GM23338 (cell line): ENCODE measurements around the gene POR. TPM values are rescaled to one million over a fixed set of nuclear protein-coding genes. Genes with fewer than 3 reads are reported as not detected.

Experiments
- ATAC-seq: fragments of 200-7000 bp; cut with Tn5 transposase; 3 replicates; pipeline ENCODE4 v1.9.1; 2020
- DNase-seq: peaks from one replicate; pipeline ENCODE4 v3.0.0-alpha.2; 2015; ENCODE audit warnings: low spot score
- H2AFZ ChIP-seq: fragments of 200-600 bp; sonication (generic); 2 replicates; pipeline ENCODE4 v1.8.0; 2016; ENCODE audit warnings: antibody characterized with exemption, mild to moderate bottlenecking, moderate library complexity
- H3F3A ChIP-seq: fragments of 200-600 bp; sonication (generic); replicated peaks from 2 replicates; pipeline ENCODE4 v1.8.0; 2017; ENCODE audit warnings: antibody characterized with exemption, mixed run types, low read depth
- H3K27ac ChIP-seq: fragments of 200-600 bp; sonication (generic); 2 replicates; pipeline ENCODE4 v1.6.1; 2016; ENCODE audit warnings: low read depth
- H3K27me3 ChIP-seq: fragments of 200-600 bp; sonication (generic); 2 replicates; pipeline ENCODE4 v1.8.0; 2016; ENCODE audit warnings: mild to moderate bottlenecking, mixed run types, moderate library complexity; ENCODE audit not compliant: insufficient read depth
- H3K36me3 ChIP-seq: fragments of 200-600 bp; sonication (generic); 2 replicates; pipeline ENCODE4 v1.8.0; 2016; ENCODE audit warnings: mild to moderate bottlenecking; ENCODE audit not compliant: insufficient read depth
- H3K4me1 ChIP-seq: fragments of 200-600 bp; sonication (generic); 2 replicates; pipeline ENCODE4 v1.8.0; 2016; ENCODE audit warnings: mild to moderate bottlenecking, moderate library complexity; ENCODE audit not compliant: insufficient read depth
- H3K4me2 ChIP-seq: fragments of 200-600 bp; sonication (generic); 2 replicates; pipeline ENCODE4 v1.7.1; 2017; ENCODE audit warnings: mixed run types
- H3K4me3 ChIP-seq: fragments of 200-600 bp; sonication (generic); 2 replicates; pipeline ENCODE4 v1.6.1; 2016; ENCODE audit warnings: mixed run types
- H3K79me2 ChIP-seq: fragments of 200-600 bp; sonication (generic); replicated peaks from 2 replicates; pipeline ENCODE4 v1.8.0; 2017; ENCODE audit warnings: mild to moderate bottlenecking; ENCODE audit not compliant: insufficient read depth
- H3K9me2 ChIP-seq: fragments of 200-600 bp; sonication (generic); 2 replicates; pipeline ENCODE4 v1.8.0; 2017; ENCODE audit not compliant: insufficient read depth
- H4K20me1 ChIP-seq: fragments of 200-600 bp; sonication (generic); replicated peaks from 2 replicates; pipeline ENCODE4 v1.8.0; 2017; ENCODE audit warnings: mild to moderate bottlenecking; ENCODE audit not compliant: insufficient read depth
- H3K27ac Mint-ChIP-seq: 2 replicates; pipeline ENCODE4 v1.8.0; 2020; ENCODE audit warnings: inconsistent platforms, mild to moderate bottlenecking, moderate library complexity, mixed read lengths
- H3K27me3 Mint-ChIP-seq: 3 replicates; pipeline ENCODE4 v1.8.0; 2022; ENCODE audit warnings: low read depth, mild to moderate bottlenecking, moderate library complexity, mixed read lengths, inconsistent platforms; ENCODE audit not compliant: insufficient read depth, poor library complexity
- H3K36me3 Mint-ChIP-seq: 3 replicates; pipeline ENCODE4 v1.8.0; 2021; ENCODE audit warnings: low read depth, mild to moderate bottlenecking, inconsistent platforms, moderate library complexity, mixed read lengths
- H3K4me1 Mint-ChIP-seq: 3 replicates; pipeline ENCODE4 v1.8.0; 2020; ENCODE audit warnings: mild to moderate bottlenecking, inconsistent platforms, mixed read lengths
- H3K4me3 Mint-ChIP-seq: 3 replicates; pipeline ENCODE4 v1.8.0; 2021; ENCODE audit warnings: moderate library complexity, mild to moderate bottlenecking, inconsistent platforms, mixed read lengths
- H3K9me3 Mint-ChIP-seq: 3 replicates; pipeline ENCODE4 v1.8.0; 2020; ENCODE audit warnings: moderate library complexity, mild to moderate bottlenecking, inconsistent platforms, mixed read lengths
- CREB1 ChIP-seq: fragments of 250-450 bp; sonication (Bioruptor Pico); IDR thresholded peaks from 2 replicates; pipeline ENCODE4 v1.5.0; 2020; ENCODE audit warnings: low read depth, mild to moderate bottlenecking, moderate library complexity
- EZH2 ChIP-seq: fragments of 200-600 bp; sonication (generic); IDR thresholded peaks from one replicate; pipeline ENCODE4 v1.8.0; 2017; ENCODE audit warnings: antibody characterized with exemption, mild to moderate bottlenecking, low read depth; ENCODE audit not compliant: unreplicated experiment
- EZH2phosphoT487 ChIP-seq: fragments of 200-600 bp; sonication (generic); IDR thresholded peaks from one replicate; pipeline ENCODE4 v1.8.1; 2018; ENCODE audit warnings: antibody characterized with exemption; ENCODE audit not compliant: unreplicated experiment
- JUNB ChIP-seq: IDR thresholded peaks from one replicate; pipeline ENCODE4 v1.6.1; 2016; ENCODE audit warnings: antibody characterized with exemption; ENCODE audit not compliant: unreplicated experiment
- NANOG ChIP-seq: IDR thresholded peaks from 2 replicates; pipeline ENCODE4 v1.6.1; 2016; ENCODE audit warnings: antibody characterized with exemption, borderline replicate concordance
- POLR2AphosphoS5 ChIP-seq: IDR thresholded peaks from 2 replicates; pipeline ENCODE4 v1.6.1; 2016; ENCODE audit warnings: antibody characterized with exemption, low read depth
- STAT1 ChIP-seq: IDR thresholded peaks from one replicate; pipeline ENCODE4 v1.6.1; 2016; ENCODE audit warnings: antibody characterized with exemption; ENCODE audit not compliant: unreplicated experiment
- ZNF114 ChIP-seq: fragments of 250-450 bp; sonication (Bioruptor Pico); IDR thresholded peaks from 2 replicates; pipeline ENCODE4 v1.5.0; 2020; ENCODE audit warnings: mild to moderate bottlenecking, moderate library complexity
- ZNF331 ChIP-seq: fragments of 250-450 bp; sonication (Bioruptor Pico); IDR thresholded peaks from 2 replicates; pipeline ENCODE4 v1.5.0; 2020; ENCODE audit warnings: low read depth, mild to moderate bottlenecking, moderate library complexity
- polyA plus RNA-seq: library from polyadenylated mRNA; unstranded; fragments of >200 nt; fragmentation: Nextera tagmentation; extraction: Ambion mirVana; gene quantifications from 2 replicates; pipeline ENCODE4 v1.2.1, GENCODE V29; 2016
- total RNA-seq: library from RNA; depleted of rRNA; stranded (reverse); fragments of >200 nt; shearing (Covaris generic); gene quantifications from 2 replicates; pipeline ENCODE4 v1.2.3, GENCODE V29; 2014
- TF ChIP-seq, protein P1 (sequence below): IDR thresholded peaks from one replicate; pipeline ENCODE4 v1.6.1; 2018; ENCODE audit warnings: antibody characterized with exemption; ENCODE audit not compliant: unreplicated experiment
- TF ChIP-seq, protein P2 (sequence below), 2 experiments: fragments of 200-600 bp in 1 of 2; sonication (generic) in 1 of 2; conservative IDR thresholded peaks; 2 replicates each; pipeline versions ENCODE4 v1.5.1 to v1.6.1; 2016 to 2017; ENCODE audit warnings: antibody characterized with exemption in 2 of 2, low read depth in 2 of 2, mild to moderate bottlenecking in 2 of 2, moderate library complexity in 1 of 2
- TF ChIP-seq, protein P3 (sequence below): fragments of 250-450 bp; sonication (Bioruptor Pico); IDR thresholded peaks from 2 replicates; pipeline ENCODE4 v1.5.0; 2020; ENCODE audit warnings: mild to moderate bottlenecking, moderate library complexity
- TF ChIP-seq, protein P4 (sequence below): IDR thresholded peaks from 2 replicates; pipeline ENCODE4 v1.6.1; 2016; ENCODE audit warnings: antibody characterized with exemption

The POR gene
- total and polyA plus RNA-seq, 2 experiments from 2014 or later, result 126 to 164 TPM

DNA sequence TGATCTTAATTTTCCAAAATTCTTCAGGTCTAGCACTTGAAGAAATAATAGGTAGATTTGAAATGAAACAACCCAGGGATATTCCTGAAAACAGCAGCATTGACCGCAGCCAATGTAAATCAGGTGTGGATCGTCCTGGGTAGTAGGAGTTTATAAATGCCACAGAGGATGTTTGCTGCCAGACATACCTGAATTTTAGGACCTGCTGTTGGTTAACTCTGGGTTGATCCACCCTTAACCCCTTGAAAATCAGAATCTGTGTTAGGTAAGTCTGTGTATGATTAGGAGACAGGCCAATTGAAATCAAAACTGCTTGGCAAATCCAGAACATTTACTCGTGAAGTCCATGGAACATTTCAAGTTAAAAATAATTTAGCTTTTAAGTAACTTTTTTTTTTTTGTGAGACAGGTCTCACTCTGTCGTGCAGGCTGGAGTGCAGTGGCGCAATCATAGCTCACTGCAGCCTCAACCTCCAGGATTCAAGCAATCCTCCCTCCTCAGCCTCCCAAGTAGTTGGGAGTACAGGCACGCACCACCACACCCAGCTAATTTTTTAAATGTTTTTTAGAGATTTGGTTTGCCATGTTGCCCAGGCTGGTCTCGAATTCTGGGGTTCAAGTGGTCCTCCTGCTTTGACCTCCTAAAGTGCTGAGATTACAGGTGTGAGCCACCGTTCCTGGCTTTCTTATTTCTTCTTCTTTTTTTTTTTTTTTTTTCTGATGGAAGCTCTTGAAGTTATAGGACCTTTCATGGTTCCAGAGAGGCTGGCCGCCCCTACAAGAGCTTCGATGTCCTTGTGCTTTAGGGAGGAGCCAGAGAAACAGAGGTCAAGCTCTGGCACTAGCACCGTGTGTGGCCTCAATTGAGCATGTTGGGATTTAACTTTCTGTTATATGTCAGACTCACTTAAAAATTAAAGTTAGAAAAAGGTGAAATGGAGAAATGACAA is 2.0 kb downstream of the POR start:
- Mint-ChIP-seq H3K9me3 (no peaks in the 10 kb centered on the region; the same call in 2 of the 3 replicates), H3K27ac (no peak overlapping the region), H3K36me3 (peaks cover 3% of the 10 kb centered on the region; the same call in 2 of the 3 replicates), H3K4me1 (peaks cover 26% of the 10 kb centered on the region), H3K27me3 (peaks cover 13% of the 10 kb centered on the region), H3K4me3 (peak overlapping the region; percentile 85)
- Histone ChIP-seq H3F3A (peaks cover 12% of the 10 kb centered on the region; the same call in 1 of the 2 replicates), H3K4me3 (peak overlapping the region; percentile 99), H3K4me1 (peaks cover 29% of the 10 kb centered on the region), H4K20me1 (peaks cover 57% of the 10 kb centered on the region), H3K4me2 (peak overlapping the region; percentile 97), H2AFZ (no peak overlapping the region), H3K36me3 (no peaks in the 10 kb centered on the region; the same call in 1 of the 2 replicates), H3K79me2 (peaks cover 67% of the 10 kb centered on the region), H3K27ac (peak overlapping the region; percentile 12; the same call in 1 of the 2 replicates), H3K9me2 (no peaks in the 10 kb centered on the region), H3K27me3 (no peaks in the 10 kb centered on the region)
- no peak for TF ChIP-seq EZH2
- no peak for TF ChIP-seq STAT1
- no peak for TF ChIP-seq ZNF114 (CRISPR knock-in tag)
- TF ChIP-seq CREB1 (CRISPR knock-in tag), result no peak
- no peak for TF ChIP-seq JUNB
- TF ChIP-seq, protein P1, sequence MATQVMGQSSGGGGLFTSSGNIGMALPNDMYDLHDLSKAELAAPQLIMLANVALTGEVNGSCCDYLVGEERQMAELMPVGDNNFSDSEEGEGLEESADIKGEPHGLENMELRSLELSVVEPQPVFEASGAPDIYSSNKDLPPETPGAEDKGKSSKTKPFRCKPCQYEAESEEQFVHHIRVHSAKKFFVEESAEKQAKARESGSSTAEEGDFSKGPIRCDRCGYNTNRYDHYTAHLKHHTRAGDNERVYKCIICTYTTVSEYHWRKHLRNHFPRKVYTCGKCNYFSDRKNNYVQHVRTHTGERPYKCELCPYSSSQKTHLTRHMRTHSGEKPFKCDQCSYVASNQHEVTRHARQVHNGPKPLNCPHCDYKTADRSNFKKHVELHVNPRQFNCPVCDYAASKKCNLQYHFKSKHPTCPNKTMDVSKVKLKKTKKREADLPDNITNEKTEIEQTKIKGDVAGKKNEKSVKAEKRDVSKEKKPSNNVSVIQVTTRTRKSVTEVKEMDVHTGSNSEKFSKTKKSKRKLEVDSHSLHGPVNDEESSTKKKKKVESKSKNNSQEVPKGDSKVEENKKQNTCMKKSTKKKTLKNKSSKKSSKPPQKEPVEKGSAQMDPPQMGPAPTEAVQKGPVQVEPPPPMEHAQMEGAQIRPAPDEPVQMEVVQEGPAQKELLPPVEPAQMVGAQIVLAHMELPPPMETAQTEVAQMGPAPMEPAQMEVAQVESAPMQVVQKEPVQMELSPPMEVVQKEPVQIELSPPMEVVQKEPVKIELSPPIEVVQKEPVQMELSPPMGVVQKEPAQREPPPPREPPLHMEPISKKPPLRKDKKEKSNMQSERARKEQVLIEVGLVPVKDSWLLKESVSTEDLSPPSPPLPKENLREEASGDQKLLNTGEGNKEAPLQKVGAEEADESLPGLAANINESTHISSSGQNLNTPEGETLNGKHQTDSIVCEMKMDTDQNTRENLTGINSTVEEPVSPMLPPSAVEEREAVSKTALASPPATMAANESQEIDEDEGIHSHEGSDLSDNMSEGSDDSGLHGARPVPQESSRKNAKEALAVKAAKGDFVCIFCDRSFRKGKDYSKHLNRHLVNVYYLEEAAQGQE, result no peak
- TF ChIP-seq POLR2AphosphoS5, result no peak
- TF ChIP-seq ZNF331 (CRISPR knock-in tag), result no peak
- TF ChIP-seq, protein P2, sequence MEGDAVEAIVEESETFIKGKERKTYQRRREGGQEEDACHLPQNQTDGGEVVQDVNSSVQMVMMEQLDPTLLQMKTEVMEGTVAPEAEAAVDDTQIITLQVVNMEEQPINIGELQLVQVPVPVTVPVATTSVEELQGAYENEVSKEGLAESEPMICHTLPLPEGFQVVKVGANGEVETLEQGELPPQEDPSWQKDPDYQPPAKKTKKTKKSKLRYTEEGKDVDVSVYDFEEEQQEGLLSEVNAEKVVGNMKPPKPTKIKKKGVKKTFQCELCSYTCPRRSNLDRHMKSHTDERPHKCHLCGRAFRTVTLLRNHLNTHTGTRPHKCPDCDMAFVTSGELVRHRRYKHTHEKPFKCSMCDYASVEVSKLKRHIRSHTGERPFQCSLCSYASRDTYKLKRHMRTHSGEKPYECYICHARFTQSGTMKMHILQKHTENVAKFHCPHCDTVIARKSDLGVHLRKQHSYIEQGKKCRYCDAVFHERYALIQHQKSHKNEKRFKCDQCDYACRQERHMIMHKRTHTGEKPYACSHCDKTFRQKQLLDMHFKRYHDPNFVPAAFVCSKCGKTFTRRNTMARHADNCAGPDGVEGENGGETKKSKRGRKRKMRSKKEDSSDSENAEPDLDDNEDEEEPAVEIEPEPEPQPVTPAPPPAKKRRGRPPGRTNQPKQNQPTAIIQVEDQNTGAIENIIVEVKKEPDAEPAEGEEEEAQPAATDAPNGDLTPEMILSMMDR (conservative IDR thresholded peaks at IDR 0.05; ENCODE audit: low read depth in 2 of 2), result no peak
- TF ChIP-seq NANOG, result no peak
- no peak for TF ChIP-seq EZH2phosphoT487
- TF ChIP-seq, protein P3, sequence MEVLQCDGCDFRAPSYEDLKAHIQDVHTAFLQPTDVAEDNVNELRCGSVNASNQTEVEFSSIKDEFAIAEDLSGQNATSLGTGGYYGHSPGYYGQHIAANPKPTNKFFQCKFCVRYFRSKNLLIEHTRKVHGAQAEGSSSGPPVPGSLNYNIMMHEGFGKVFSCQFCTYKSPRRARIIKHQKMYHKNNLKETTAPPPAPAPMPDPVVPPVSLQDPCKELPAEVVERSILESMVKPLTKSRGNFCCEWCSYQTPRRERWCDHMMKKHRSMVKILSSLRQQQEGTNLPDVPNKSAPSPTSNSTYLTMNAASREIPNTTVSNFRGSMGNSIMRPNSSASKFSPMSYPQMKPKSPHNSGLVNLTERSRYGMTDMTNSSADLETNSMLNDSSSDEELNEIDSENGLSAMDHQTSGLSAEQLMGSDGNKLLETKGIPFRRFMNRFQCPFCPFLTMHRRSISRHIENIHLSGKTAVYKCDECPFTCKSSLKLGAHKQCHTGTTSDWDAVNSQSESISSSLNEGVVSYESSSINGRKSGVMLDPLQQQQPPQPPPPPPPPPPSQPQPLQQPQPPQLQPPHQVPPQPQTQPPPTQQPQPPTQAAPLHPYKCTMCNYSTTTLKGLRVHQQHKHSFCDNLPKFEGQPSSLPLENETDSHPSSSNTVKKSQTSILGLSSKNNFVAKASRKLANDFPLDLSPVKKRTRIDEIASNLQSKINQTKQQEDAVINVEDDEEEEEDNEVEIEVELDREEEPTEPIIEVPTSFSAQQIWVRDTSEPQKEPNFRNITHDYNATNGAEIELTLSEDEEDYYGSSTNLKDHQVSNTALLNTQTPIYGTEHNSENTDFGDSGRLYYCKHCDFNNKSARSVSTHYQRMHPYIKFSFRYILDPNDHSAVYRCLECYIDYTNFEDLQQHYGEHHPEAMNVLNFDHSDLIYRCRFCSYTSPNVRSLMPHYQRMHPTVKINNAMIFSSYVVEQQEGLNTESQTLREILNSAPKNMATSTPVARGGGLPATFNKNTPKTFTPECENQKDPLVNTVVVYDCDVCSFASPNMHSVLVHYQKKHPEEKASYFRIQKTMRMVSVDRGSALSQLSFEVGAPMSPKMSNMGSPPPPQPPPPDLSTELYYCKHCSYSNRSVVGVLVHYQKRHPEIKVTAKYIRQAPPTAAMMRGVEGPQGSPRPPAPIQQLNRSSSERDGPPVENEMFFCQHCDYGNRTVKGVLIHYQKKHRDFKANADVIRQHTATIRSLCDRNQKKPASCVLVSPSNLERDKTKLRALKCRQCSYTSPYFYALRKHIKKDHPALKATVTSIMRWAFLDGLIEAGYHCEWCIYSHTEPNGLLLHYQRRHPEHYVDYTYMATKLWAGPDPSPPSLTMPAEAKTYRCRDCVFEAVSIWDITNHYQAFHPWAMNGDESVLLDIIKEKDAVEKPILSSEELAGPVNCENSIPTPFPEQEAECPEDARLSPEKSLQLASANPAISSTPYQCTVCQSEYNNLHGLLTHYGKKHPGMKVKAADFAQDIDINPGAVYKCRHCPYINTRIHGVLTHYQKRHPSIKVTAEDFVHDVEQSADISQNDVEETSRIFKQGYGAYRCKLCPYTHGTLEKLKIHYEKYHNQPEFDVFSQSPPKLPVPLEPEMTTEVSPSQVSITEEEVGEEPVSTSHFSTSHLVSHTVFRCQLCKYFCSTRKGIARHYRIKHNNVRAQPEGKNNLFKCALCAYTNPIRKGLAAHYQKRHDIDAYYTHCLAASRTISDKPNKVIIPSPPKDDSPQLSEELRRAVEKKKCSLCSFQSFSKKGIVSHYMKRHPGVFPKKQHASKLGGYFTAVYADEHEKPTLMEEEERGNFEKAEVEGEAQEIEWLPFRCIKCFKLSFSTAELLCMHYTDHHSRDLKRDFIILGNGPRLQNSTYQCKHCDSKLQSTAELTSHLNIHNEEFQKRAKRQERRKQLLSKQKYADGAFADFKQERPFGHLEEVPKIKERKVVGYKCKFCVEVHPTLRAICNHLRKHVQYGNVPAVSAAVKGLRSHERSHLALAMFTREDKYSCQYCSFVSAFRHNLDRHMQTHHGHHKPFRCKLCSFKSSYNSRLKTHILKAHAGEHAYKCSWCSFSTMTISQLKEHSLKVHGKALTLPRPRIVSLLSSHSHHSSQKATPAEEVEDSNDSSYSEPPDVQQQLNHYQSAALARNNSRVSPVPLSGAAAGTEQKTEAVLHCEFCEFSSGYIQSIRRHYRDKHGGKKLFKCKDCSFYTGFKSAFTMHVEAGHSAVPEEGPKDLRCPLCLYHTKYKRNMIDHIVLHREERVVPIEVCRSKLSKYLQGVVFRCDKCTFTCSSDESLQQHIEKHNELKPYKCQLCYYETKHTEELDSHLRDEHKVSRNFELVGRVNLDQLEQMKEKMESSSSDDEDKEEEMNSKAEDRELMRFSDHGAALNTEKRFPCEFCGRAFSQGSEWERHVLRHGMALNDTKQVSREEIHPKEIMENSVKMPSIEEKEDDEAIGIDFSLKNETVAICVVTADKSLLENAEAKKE (CRISPR knock-in tag), result no peak
- TF ChIP-seq, protein P4, sequence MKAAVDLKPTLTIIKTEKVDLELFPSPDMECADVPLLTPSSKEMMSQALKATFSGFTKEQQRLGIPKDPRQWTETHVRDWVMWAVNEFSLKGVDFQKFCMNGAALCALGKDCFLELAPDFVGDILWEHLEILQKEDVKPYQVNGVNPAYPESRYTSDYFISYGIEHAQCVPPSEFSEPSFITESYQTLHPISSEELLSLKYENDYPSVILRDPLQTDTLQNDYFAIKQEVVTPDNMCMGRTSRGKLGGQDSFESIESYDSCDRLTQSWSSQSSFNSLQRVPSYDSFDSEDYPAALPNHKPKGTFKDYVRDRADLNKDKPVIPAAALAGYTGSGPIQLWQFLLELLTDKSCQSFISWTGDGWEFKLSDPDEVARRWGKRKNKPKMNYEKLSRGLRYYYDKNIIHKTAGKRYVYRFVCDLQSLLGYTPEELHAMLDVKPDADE, result no peak
- DNase-seq (no peak), ATAC-seq (no peak)
